HFFc6 (cell line): Measurements from ENCODE around the gene CGNL1. TPM values are rescaled to one million over a fixed set of nuclear protein-coding genes. Genes with fewer than 3 reads are reported as not detected.

ENCODE experiments used
- DNase-seq: peaks from one replicate; pipeline ENCODE4 v3.0.0-alpha.2; 2018
- H3K27ac Mint-ChIP-seq: 2 replicates; pipeline ENCODE4 v1.8.0; 2020; ENCODE audit warnings: mild to moderate bottlenecking, mixed read lengths
- H3K27me3 Mint-ChIP-seq: 2 replicates; pipeline ENCODE4 v1.8.0; 2021; ENCODE audit warnings: mild to moderate bottlenecking, moderate library complexity, mixed read lengths; ENCODE audit not compliant: insufficient read depth
- H3K36me3 Mint-ChIP-seq: 2 replicates; pipeline ENCODE4 v1.8.0; 2021; ENCODE audit warnings: low read depth, mixed read lengths
- H3K4me1 Mint-ChIP-seq: 2 replicates; pipeline ENCODE4 v1.8.0; 2020; ENCODE audit warnings: low read depth, mixed read lengths
- H3K4me3 Mint-ChIP-seq: 2 replicates; pipeline ENCODE4 v1.8.0; 2020; ENCODE audit warnings: mild to moderate bottlenecking, moderate library complexity, mixed read lengths
- H3K9me3 Mint-ChIP-seq: 2 replicates; pipeline ENCODE4 v1.8.0; 2020; ENCODE audit warnings: mild to moderate bottlenecking, mixed read lengths
- total RNA-seq, 6 experiments: library from RNA; stranded (reverse); fragmentation: NEBNext Ultra II Directional; extraction: Animal tissue kit (Norgen Biotek cat#: 25700); gene quantifications; 2 replicates in 1 of 6; 3 replicates in 5 of 6; pipeline ENCODE4 v1.2.3, GENCODE V29; 2021
- TF ChIP-seq, protein P1 (sequence below): fragments of 200-600 bp; sonication (generic); IDR thresholded peaks from 2 replicates; pipeline ENCODE4 v1.5.0; 2021; ENCODE audit warnings: antibody characterized with exemption, mild to moderate bottlenecking

Gene CGNL1
- total RNA-seq, 6 experiments from 2014 or later = 0.05 to 0.20 (median 0.10) TPM; not detected in 2

DNA sequence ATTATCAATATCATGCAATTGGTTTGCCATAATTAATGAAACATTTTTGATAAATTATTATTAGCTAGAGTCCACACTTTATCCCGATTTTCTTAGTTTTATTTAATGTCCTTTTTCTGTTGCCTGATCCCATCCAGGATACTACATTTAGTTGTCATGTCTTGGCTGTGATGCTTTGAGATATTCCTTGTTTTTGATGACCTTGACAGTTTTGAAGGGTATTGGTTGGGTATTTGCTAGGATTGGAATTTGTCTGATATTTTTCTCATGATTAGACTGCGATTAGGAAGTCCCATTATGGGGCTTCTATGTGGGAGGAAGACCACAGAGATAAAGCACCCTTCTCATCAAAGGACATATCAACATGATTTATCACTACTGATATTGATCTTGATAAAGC, 43.0 kb downstream of the CGNL1 start:
- Mint-ChIP-seq H3K4me1 (no peaks in the 10 kb centered on the region; the same call in 1 of the 2 replicates), H3K4me3 (no peak overlapping the region), H3K27me3 (peaks cover 39% of the 10 kb centered on the region), H3K27ac (no peak overlapping the region), H3K36me3 (no peaks in the 10 kb centered on the region), H3K9me3 (no peaks in the 10 kb centered on the region)
- TF ChIP-seq, protein P1, sequence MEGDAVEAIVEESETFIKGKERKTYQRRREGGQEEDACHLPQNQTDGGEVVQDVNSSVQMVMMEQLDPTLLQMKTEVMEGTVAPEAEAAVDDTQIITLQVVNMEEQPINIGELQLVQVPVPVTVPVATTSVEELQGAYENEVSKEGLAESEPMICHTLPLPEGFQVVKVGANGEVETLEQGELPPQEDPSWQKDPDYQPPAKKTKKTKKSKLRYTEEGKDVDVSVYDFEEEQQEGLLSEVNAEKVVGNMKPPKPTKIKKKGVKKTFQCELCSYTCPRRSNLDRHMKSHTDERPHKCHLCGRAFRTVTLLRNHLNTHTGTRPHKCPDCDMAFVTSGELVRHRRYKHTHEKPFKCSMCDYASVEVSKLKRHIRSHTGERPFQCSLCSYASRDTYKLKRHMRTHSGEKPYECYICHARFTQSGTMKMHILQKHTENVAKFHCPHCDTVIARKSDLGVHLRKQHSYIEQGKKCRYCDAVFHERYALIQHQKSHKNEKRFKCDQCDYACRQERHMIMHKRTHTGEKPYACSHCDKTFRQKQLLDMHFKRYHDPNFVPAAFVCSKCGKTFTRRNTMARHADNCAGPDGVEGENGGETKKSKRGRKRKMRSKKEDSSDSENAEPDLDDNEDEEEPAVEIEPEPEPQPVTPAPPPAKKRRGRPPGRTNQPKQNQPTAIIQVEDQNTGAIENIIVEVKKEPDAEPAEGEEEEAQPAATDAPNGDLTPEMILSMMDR = no peak
- no peak for DNase-seq

DNA sequence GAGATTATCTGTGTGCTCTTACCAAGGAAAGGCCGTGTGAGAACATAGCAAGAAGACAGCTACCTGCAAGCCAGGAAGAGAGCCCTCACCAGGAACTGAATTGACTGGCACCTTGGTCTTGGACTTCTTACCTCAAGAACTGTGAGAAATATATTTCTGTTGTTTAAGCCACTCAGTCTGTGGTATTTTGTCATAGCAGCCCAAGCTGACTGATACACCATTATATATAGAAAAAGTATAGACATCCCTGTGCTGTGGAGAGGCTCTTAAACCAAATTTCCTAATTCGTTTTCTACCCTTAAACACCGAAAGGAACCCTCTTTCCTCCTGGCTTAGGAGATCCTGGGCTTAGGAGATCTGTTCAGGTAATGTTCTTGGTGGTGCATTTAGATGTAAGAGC, 44.8 kb downstream of the CGNL1 start:
- TF ChIP-seq, protein P1 = no peak
- Mint-ChIP-seq H3K4me1 (no peaks in the 10 kb centered on the region; the same call in 1 of the 2 replicates), H3K9me3 (no peaks in the 10 kb centered on the region), H3K27ac (no peak overlapping the region), H3K36me3 (no peaks in the 10 kb centered on the region), H3K27me3 (peaks cover 32% of the 10 kb centered on the region), H3K4me3 (no peak overlapping the region)
- no peak for DNase-seq

DNA sequence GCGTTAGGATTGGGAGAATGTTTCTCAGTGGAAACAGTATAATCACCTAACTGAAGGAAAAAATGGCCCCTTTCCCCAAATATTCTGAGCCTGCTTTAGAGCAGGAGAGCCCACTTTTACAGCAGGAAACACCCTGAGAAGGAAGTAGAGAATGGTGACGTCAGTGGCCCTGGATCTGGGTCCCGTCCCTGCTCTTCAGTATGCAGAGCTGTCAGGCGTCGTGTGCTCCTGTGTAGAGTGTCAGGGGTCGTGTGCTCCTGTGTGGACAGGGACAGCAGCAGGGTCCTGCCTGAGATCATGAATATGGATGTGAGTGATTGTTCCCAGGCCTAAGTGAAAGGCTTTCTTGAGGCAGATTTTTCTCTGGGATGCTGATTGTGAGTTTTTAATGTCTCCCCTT, 45.2 kb downstream of the CGNL1 start:
- no peaks in the 10 kb centered on the region for H3K36me3 Mint-ChIP-seq
- peaks cover 29% of the 10 kb centered on the region for H3K27me3 Mint-ChIP-seq
- TF ChIP-seq, protein P1 = no peak
- H3K4me3 Mint-ChIP-seq = no peak overlapping the region
- no peak for DNase-seq
- no peak overlapping the region for H3K27ac Mint-ChIP-seq
- no peaks in the 10 kb centered on the region for H3K9me3 Mint-ChIP-seq
- H3K4me1 Mint-ChIP-seq = peaks cover 1% of the 10 kb centered on the region

DNA sequence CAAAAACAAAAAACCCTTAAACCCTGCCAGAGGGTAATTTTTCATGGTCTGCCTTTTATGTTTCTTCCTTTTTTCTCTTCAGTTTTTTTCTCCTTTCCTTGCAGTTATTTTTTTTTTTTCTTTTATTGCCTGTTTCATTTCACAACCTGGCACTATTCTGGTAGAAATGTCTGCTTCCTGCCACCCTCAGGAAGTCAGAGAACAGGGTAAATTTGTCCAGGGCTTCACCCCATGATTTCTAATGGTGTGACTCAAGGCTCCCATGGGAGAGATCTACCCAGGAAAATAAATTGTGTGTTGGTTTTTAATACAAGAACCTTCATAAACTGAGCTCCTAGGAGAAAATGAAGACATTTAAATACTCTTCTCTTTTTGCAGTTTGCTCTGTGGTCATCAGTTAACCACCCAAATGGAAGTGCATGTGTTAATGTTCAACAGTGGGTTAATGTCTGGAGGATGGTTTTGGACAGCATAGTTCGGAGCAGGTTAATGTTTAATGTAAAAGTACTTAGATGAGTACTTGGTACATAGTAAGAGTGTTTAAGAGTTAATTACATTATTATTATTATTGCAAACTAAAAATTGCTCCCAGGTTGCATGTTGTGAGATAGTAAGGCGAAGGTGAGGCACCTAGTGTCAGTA, 45.9 kb downstream of the CGNL1 start:
- Mint-ChIP-seq H3K4me3 (no peak overlapping the region), H3K27me3 (peaks cover 25% of the 10 kb centered on the region), H3K4me1 (peaks cover 8% of the 10 kb centered on the region), H3K36me3 (no peaks in the 10 kb centered on the region), H3K9me3 (no peaks in the 10 kb centered on the region), H3K27ac (no peak overlapping the region)
- TF ChIP-seq, protein P1 = no peak
- no peak for DNase-seq

DNA sequence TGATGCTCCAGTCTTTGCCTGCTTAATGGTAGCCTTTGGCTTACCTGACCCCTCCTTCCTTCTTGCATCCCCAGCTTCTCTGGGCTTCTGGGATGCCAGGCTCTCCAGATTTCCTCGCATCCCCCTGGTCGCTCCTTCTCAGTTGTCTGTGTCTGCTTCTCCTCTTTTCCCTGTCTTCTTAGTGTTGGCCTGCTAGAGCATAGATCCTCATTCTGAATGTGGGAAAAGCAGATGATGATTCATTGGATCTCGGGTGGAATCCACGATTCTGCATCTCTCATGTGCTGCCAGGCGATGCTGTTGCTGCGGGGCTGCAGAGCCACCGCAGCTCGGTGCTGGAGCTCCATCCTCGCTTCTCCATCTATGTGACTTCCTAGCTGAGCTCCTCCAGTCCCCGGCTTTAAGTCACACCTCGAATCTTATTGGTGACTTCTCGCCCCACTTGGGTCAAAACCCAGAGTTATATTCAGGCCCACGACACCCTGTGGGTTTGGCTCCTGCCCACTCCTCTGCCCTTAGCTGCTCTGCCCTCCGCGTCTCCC, 47.4 kb downstream of the CGNL1 start:
- peaks cover 15% of the 10 kb centered on the region for H3K27me3 Mint-ChIP-seq
- no peak overlapping the region; the same call in 1 of the 2 replicates for H3K4me3 Mint-ChIP-seq
- no peaks in the 10 kb centered on the region for H3K36me3 Mint-ChIP-seq
- H3K4me1 Mint-ChIP-seq = peaks cover 23% of the 10 kb centered on the region
- no peak for DNase-seq
- H3K27ac Mint-ChIP-seq = no peak overlapping the region
- H3K9me3 Mint-ChIP-seq = no peaks in the 10 kb centered on the region
- TF ChIP-seq, protein P1 = no peak
